GM12891 (cell line): ENCODE results near the gene ULK2.

ENCODE experiments used
- PAX5 ChIP-seq: IDR thresholded peaks from 2 replicates; pipeline ENCODE4 v1.6.1; 2011; ENCODE audit warnings: low read length, moderate library complexity, mild to moderate bottlenecking; ENCODE audit not compliant: insufficient read depth, severe bottlenecking
- POLR2A ChIP-seq: IDR thresholded peaks from 2 replicates; pipeline ENCODE4 v1.6.1; 2011; ENCODE audit warnings: low read depth, low read length, control low read depth
- POLR2AphosphoS5 ChIP-seq: IDR thresholded peaks from 2 replicates; pipeline ENCODE4 v1.6.1; 2011; ENCODE audit warnings: low read depth, low read length, control low read depth
- POU2F2 ChIP-seq: IDR thresholded peaks from 2 replicates; pipeline ENCODE4 v1.6.1; 2011; ENCODE audit warnings: low read depth, mild to moderate bottlenecking, control low read depth, low read length, moderate library complexity
- SPI1 ChIP-seq: IDR thresholded peaks from 2 replicates; pipeline ENCODE4 v1.6.1; 2011; ENCODE audit warnings: low read depth, low read length, control low read depth
- TAF1 ChIP-seq: IDR thresholded peaks from 2 replicates; pipeline ENCODE4 v1.6.1; 2011; ENCODE audit warnings: low read depth, low read length, control low read depth

DNA sequence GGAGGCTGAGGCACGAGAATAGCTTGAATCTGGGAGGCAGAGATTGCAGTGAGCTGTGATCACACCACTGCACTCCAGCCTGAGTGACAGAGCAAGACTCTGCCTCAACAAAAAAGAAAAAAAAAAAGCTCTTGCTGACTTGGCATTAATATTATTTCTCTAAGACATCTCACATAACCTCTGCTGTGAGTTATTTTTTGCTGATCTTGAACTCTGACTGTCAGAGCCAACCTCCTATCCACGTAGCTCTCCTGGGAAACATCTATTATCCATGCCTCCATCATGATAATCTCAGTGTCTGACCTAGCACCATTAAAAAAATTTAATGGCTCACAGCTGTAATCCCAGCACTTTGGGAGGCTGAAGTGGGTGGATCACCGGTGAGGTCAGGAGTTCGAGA is 12.7 kb upstream of the ULK2 start:
- TF ChIP-seq POLR2AphosphoS5 (no peak), POLR2A (no peak), TAF1 (no peak), POU2F2 (no peak), PAX5 (no peak), SPI1 (no peak)
